Measurements from ENCODE around the gene SIRT7.

The SIRT7 gene

DNA sequence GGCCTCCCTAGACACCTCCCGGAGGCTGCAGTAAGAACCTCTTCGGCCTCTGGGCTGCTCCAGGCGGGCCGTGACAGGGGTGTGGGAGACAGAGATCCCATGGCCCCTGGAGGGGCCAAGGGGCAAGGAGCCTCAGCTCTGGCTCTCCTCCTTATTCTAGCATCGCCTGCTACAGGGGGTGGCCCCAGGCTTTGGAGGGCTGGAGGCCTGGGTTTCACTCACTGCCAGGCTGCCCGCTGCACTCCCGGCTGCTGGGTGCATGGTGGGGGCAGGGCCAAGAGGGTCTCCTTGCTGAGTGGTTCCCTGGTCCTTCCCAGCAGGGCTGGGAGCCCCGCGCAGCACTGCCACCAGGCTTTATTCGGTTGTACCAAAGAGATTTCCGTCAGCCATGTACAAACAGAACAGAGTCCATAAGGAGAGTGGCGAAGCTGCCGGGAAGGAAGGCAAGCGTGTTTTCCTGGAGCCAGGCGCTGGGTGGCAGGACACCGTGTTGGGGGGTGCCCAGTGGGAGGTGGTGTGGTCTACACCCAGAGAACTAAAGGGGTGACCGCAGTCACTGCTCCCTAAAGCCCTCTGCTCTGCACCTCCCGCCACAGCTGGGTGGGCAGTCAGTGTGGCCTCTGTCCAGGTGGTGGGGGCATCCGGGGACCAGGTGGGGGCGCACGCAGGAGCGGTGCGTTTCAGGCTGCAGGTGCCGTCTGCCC, 13.9 kb downstream of the SIRT7 start:
- DNase-seq, result no peak

DNA sequence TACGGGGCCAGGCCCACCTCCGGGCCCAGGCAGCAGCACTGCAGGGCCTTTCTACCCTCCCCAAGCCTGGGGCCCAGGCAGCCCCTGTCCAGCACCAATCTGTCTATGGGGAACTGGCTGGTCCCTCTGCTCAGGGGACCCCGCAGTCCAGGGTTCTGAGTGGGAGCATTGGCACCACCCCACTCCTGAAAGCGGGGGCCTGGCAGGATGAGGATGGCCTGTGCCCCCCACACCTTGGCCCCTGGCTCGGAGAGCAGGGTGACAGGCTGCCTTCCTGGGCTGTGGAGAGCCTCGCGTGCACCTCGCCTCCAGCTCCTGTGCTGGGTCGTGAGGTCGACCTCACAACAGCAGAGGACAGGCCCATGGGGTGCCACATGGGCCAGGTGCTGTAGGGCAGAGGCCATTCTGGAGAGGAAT, 14.6 kb downstream of the SIRT7 start:
- DNase-seq, result no peak

DNA sequence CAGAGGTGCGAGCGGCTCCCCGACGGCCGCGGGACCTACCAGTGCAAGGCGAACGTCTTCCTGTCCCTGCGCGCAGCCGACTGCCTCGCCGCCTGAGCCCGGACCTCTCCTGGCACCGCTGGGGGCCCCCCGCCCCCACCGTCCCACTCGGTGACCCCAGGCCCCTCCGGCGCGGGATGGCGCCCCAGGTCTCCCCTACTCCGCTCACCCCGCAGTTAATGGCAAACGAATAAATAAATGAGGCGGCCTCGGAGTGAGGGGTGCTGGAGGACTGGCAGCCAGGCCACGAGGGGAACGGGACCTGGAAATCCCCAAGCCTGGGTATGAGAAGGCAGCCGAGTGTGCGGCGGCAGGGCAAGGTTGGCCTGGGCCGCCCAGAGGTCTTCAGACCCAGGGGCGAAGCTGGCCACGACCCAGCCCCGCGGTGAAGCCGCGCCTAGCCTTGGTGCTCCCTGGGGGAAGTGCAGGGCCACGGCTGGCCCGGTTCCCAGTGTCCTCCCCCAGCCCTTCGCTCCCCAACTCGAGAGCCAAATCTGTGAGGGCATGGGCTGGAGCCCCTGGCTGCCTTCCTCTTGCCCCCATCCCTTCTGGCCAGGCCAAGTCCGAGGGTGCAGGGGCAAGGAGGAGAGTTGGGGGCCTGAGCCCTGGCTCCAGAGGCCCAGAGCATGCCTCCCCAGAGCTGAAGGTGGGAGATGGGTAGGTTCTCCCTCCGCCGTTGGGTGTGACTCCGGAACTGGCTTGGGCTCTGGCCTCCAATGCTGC, 15.1 kb downstream of the SIRT7 start:
- no peak for DNase-seq

DNA sequence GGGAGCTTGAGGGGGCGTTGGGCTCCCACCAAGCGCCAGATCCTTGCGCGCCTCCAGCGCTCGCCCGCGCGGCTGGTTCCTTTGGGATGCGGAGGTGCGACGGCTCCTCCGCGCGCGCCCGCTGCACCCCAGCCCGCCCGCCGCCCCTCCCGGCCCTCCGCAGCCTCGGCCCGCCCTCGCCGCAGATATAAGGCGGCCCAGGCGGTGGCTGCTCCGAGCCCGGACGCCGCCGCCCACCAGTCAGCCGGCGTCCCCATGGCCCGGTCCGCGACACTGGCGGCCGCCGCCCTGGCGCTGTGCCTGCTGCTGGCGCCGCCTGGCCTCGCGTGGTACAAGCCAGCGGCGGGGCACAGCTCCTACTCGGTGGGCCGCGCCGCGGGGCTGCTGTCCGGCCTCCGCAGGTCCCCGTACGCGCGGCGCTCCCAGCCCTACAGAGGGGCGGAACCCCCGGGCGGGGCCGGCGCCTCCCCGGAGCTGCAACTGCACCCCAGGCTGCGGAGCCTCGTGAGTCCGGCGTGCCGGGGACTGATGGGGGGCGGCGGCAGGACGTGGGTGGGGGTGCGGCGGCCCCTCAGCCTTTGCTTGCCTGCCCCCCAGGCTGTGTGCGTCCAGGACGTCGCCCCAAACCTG, 15.8 kb downstream of the SIRT7 start, which contains the start of gene NPB:
Gene NPB, plus strand, starts transcription at position 216 of the 630 bp plus-strand sequence. Its CDS starts 40 bp downstream, at position 256.
- no peak for DNase-seq

DNA sequence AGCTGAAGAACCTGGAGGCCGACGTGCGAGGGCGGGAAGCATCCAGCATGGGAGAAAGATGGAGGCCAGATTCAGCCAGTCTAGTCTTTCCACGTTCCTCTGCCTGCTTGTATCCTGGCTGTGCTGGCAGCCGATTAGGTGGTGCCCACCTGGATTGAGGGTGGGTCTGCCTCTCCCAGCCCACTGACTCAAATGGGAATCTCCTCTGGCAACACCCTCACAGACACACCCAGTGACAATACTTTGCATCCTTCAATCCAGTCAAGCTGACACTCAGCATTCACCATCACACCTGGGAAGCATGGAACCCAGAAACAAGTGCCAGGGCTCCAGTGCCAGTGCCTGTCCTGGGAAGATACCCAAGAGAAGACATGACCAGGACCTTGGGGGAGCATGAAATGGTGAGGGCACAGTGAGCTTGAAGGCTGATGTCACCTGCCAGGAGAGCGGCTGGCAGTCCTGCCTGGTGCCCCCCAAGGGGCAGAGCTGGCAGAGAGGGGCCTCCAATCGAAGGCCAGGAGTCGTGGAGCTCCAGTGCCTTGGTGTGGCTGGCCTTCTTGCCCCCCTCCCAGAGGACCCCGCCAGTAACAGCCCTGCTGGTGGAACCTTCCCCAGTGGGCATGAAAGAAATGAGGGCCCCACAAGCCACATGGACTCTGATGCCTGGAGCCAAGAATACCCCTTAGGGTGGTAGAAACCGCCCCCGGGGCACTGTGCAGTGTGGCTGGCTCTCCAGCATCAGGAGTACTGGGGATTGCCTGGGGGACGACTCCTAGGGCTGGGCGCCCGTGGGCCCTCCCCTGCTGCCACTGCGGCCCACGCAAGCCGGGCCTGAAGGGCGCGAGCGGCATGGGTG, 16.6 kb downstream of the SIRT7 start:
- no peak for DNase-seq

DNA sequence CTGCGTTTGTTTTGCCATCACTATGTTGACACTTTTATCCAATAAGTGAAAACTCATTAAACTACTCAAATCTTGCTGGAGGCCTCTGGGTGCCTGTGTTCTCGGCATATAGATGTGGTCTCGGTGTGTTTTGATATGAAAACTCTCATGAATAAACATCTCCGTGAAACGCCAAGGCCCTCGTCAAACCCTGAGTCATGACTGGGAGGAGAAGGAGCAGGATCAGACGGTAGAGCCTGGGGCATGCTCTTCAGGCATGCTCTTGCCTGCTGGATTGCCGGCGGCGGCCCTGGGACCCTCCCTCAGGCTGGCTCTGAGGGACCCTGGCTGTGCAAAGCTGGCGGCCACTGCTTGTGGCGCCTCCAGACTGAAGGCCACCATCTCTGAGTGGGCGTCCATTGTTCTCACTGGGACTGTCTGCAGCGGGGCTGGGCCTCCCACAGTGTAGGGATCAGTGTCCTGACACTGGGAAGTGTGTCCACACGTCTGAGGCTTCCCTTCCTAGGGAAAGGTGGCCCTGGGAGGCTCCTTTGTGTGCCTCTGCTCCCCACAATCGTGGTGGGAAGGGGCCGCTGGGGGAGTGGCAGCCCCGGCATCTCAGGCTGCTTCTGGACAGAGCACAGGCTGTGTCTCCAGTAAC, 17.7 kb downstream of the SIRT7 start:
- DNase-seq, result no peak

DNA sequence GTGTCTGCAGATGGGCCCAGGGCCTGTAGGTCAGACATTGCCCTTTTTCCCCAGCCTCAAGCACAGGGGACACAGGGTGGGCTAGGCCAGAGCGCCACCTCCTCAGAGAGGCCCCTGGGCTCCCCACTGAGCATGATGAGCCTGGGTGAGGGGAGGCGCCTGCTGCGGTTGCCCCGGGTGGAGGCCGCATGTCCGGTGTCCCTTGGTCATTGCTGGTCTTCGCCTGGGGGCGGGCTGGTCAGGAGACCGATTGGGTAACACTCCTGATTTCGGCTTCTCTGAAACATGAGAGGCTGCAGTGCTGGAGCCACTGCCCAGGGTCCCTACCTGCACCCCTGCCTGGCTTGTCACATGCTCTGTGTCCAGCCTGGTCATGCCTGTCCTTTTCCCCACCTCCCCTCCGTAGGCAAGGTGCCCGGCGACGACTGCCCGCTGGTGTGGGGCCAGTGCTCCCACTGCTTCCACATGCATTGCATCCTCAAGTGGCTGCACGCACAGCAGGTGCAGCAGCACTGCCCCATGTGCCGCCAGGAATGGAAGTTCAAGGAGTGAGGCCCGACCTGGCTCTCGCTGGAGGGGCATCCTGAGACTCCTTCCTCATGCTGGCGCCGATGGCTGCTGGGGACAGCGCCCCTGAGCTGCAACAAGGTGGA, 18.3 kb downstream of the SIRT7 start:
- DNase-seq, result no peak

DNA sequence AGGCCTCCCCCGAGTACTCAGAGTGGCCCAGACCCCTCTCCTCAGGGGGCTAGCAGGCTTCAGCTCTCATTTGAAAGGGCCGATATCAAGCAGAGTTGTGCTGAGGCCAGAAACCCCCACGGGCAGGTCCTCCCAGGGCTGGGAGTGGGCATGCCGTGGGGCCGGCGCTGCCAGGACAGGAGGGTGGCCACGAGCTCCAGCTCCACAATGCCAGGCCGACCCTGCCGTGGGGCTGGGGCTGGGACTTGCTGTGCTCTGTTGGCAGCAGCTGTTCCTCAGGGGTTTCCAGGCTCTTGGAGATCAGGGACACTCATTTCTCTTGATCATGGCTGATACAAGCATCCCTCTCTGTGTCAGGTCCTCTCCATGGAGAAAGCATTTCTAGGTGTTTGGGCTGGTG, 19.1 kb downstream of the SIRT7 start:
- no peak for DNase-seq

DNA sequence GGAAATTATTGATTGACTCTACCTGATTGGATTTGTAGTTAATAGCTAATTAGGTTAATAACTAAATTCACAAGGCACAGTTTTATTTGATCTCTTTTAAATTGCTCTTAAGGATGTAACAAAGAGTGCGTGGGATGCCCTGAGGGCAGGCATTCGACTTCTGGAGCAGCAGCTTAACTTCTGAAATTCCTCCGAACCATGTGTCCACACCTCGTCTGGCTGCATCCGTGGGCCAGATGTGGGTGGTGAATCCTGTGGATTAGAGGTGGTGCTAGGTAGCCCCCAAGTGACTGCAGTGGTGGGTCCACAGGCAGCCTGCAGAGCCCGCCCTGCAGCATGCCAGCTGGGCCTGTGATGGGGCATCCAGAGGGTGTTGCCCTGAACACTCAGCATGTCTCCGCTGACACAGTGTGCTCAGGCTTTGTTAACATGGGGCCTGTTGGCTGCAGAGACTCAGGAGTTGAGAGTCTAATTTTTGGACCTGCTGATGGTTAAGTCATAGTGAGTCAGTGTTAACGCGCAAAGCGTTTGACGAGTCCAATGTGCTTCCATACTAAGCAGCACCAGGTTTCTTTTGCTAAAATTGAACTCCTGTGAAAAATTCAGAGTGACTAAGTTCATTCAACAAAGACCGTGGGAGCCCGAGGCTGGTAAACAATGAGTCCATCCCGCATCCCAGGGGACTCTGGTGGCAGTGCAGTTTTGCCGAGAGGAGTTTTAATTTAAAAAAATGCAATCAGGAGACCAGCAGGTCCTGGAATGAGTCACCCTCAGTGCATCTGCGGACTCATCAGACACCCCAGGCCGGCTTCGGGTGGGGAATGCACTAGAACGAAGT, 19.7 kb downstream of the SIRT7 start:
- no peak for DNase-seq

DNA sequence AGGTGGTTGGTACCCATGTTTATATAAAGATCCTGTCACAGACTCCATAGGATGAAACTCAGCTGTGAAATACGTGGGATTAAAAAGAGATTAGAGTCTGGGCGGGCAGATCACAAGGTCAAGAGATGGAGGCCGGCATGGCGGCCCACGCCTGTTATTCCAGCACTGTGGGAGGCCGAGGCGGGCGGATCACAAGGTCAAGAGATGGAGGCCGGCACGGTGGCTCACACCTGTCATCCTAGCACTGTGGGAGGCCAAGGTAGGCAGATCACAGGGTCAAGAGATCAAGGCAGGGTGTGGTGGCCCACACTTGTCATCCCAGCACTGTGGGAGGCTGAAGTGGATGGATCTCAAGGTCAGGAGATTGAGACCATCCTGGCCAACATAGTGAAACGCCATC, 22.6 kb downstream of the SIRT7 start:
- DNase-seq, result no peak

DNA sequence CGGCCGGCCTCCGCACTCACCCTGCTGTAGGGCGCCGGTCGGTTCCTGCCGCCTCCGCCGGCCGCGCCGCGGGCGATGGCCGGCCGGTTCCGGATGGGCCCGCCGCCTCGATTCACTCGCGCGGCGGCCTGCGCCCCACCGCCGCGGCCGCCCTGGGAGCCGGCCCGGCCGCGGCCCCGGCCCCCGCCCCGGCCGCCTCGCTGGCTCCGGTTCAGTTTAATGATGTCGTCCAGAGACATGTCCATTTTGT, 26.7 kb downstream of the SIRT7 start:
- no peak for DNase-seq

DNA sequence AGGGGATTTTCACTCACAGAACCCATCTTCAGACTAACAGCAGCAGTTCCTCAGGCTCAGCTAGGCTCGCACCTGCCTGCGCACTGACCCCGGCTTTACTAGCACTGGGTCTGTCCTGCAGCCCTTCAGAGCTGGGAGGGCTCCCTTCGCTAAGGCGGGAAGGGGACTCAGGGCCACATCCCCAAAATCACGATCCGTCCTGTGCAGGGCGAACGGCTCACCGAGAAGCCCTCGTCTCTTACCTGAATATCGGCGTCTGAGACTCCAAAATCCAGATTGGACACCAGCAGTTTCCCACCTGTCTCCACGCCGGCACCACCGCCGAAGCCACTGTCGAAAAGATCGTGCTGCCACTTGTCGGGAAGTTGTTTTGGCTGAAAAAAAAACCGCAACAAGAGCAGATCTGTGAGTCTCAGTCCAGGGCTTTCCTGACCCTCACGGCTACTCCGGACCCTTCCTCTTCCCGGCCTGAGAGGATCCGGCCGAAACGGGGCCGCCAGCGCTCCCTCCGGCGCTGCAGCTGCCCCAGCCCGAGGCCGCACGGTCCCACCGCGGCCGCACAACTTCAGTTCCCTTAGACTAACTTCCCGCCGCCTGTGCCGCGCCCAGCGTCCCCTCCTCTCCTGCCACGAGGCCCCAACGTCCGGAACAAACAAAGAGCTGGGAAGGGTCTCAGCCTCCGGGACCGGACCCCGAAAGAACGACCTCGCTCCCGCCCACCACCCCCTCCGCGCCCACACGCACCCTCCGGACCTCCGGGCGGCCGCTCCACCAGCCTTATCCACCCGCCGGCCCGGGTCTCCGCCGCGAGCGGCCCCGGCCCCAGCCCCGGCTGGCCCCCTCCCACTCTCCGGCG, 27.3 kb downstream of the SIRT7 start:
- DNase-seq, result peak; percentile 25

DNA sequence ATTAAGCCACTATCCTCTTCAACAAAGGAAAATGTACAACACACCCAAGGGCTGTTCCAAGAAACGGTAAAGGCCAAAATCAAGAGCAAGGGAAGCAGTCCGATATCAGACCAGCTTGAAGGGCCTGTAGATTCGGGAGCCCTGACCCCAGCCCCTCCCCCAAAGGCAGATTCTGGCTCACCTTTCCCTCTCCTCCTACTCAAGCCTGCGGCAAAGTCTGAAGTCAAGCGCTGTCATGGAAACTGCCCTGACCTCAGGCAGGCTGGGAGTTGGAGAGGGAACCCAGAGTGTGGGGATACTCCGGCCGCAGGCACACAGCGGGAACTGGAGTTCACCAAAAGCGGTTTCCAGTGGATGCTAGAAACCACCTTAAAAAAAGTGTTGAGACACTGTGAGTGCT, 28.4 kb downstream of the SIRT7 start:
- DNase-seq, result no peak

DNA sequence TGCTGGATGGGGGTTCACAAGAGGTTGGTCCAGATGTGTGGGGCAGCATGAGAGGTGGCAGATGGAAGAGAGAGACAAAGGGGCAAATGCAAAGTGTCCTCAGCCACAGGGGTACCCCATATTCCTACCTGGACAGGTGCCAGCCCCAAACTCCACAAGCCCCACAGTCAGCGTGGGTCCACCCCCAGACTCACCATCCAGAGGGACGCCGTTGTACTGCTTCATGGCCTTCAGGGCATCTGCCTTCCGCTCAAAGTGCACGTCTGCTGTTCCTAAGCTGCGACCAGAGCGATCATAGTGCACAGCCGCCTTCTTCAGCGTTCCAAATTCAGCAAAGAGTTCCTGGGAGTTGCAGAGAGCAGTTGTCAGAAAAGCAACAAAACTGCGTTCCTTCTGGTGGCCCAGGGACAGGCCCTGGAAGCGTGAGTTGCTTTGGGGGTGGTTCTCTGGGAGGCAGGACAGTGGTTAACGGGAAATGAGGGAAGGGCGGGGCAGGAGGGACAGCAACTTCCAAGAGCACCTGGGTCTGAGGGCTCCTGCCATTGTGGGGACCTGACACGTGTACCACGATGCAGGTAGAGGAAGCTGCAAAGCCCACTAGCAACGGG, 28.9 kb downstream of the SIRT7 start:
- no peak for DNase-seq

DNA sequence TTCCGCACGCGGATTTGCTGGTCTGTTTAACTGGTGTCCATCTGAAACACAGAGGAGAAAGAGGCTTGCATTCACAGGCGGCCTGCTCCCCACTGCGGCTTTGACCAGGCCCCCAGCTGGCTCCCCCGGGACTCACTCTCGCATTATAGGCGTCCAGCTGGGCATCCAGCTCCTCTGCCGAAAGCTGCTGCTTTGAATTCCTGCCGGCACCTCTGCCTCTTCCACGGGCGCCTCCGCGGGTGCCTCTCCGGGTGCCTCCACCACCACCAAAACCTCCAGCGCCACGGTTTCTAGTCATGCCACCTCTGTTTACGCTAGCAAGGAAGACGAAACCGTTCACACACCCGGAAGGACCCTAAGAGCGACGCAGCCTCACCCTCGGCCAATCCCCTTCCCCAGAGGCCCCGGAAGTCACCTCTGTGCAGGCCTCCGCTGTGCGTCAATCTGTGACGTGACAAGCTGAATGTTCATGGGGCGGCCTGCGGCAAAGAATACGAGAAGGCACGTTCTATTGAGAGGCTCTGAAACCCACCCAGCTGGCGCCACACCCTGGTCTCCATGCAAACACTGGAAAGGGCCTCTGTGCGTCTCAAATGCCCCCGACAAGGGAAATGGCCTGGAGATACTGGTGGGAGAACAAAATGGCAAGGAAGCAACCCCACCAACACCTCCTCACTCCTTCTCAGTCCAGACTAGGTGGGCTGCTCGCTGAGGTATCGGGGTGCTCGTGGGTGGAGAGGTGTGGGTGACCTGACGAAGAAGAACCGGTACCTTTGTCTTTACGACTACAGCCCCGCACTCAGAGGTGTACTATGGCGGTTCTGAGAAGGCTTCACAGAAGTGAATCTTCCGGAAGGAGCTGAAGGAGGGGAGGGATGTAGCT, 29.6 kb downstream of the SIRT7 start:
- no peak for DNase-seq

DNA sequence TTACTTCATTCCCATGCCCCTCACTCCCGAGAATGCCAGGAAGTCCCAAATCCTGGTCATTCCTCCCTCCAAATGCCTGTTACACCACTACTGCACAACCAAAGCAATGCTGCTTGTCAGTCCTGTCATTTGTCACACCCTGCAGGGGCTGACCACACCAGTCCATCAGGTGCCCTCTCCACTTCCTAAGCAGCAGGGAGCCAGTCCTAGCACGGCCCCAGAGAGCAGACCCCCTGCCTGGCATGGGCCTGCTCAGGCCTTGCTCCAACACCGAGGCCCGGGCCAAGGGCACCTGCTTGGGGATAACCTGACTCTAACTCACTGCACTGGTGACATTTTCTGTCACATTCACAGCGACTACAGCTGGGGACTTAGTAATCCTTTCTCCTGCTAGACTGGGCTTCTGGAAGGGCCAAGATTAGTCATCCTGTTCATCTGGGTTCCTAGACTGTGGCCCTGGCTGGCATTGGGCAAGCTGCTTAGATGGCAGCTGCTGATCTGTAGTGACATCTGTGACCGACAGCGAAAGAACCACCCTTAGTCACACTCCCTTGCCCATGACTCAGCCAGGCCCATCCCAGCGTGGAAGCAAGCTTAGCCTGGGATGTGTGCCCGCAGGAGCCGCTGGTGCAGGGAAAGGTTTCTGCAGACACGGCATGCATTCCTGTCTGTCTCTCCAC, 32.0 kb downstream of the SIRT7 start:
- no peak for DNase-seq

DNA sequence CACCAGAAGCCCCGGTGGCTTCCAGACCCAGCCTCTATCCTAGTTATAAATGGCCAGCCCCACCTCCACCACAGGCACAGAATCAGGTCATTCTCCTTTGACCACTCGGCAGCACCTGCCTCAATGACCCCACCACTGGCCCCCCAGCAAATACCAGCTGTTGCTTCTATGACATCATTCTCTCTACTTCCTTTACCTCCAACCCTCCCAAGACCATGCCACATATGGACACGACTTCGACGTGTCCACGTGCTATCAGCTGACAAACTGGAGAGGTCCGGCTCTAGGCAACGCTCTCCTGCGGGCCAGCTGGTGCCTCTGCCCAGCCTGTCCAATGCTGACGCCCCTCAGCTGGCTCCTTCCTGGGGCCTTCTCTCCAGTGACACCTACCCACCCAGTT, 32.5 kb downstream of the SIRT7 start:
- DNase-seq, result no peak

DNA sequence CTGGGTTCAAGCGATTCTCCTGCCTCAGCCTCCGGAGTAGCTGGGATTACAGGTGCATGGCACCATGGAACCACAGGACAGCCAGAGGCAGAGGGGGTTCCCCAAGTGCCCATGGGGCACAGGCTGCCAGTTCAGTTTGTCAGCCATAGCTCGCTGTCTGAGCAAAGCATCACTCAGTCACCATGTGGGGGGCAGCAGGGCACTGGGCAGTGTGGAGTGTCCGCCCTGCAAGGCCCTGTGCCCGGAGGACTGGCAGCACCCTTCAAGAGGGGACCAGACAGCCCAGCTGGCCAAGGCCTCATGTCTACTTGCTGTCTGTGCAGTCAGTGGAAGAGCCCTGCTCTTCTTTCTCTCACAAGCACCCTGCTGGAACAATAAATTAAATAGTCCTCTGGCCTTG, 33.0 kb downstream of the SIRT7 start:
- DNase-seq, result no peak
